Activated T-helper 9 cell treated with anti-CD3 and anti-CD28 coated beads, Interleukin-2, amount 50 U/mL, for 16 hours (primary cell): ENCODE data around the gene DOCK3.
"Not testable (repeated sequence)": the region's sequence is repeated elsewhere in the genome, so short reads cannot be mapped to it uniquely, and the experiment has no call there.

Experiments used
- DNase-seq: peaks from one replicate; pipeline ENCODE4 v3.0.0-alpha.2; 2020; ENCODE audit warnings: low read depth

The DOCK3 gene

DNA sequence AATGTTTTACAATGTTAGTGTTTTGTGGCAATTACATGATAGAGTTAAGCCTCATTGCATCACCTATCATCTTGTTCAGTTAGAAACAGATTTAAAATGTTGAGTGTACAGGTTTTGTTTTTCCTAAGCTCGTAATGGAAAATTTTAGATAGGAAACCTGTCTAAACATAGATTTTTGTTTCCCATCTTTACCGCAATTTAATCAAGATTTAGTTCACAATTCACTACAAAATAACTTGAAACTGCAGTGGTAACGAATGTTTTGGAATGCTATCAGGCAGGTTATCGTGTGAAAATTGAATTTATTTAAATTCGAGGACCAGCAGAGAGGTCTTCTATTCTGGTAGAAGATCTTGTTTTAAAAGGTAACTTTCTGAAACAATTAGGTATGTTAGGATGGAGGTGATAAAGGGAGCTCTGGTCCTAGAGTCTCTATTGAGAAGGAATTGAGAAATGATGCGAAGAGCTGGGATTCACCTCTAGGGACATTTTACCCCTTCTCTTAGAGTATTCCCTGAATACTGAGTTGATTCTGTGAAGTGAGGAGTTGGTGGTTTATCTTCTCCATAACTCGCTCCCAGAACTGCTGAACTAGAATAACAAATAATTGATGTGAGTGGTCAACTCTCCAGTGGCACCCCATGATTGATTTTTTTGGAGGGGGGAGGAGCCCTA, 1.4 kb downstream of the DOCK3 start:
- no peak for DNase-seq

DNA sequence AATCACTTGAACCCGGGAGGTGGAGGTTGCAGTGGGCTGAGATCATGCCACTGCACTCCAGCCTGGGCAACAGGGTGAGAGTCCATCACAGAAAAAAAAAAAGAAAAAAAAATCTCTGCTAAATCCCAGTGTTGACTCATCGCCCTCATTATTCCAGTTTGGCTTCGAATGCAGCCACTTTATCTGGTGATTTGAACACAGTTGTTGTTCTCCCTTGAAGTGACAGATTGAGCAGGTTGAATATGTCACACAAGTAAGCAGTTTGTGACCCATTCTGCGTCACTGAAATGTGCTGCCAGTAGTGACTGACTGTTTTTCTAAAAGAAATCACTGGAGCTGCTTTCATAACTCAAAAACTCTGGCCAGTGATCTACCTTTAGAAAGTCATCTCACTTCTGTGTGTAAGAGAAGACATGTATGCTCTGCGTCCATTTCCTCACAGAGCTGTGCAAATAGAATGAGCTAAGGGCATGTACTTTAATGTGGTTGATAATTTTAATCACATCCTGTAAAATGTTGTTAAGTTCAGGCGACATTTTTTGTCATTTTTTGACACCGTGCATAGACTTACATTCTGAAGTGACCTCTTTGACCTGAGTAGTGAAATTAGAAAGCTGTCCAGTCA, 12.5 kb downstream of the DOCK3 start:
- DNase-seq = no peak

DNA sequence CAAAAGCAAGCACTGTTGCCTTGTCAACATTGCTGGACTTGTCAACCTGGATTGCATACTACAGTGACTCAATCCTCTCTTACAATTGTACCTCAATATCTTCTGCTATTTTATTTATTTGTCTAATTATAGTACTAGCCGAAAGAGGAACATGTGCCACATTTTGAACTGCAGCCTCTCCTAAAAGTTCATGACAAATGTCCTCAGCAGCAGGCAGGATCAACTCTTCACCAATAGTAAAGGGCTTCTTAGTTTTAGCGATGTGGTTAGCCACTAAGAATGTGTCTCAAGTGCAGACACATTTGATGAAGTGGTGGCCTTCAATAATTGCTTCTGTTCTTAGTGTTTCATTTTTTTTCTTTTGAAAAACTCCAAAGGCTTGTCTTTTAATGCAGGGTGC, 13.2 kb downstream of the DOCK3 start:
- DNase-seq = no peak

DNA sequence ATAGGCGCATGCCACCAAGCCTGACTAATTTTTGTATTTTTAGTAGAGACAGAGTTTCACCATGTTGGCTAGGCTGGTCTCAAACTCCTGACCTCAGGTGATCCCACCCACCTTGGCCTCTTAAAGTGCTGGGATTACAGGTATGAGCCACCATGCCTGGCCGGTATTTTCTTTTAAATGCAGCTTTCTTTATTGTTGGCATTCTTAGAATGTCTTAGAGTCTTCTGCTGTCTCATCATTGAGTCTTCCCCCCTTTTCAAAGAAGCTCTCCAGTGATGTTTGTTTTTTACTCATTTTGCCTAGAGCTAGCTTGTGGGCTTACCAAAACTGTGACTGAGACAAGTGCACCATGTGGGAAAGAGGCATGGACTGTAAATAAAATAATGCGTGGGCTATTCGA, 13.9 kb downstream of the DOCK3 start:
- not testable (repeated sequence) for DNase-seq

DNA sequence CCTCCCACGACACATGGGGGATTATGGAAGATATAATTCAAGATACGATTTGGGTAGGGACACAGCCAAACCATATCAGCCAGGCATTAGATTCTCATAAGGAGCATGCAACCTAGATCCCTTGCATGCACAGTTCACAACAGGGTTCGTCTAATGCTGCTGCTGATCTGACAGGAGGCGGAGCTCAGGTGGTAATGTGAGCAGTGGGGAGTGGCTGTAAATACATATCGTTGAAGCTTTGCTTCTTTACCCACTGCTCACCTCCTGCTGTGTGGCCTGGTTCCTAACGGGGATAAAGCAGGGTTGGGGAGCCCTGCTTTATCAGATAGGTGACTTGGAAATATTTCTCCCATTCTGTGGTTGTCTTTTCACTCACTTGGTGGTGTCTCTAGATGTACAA, 14.8 kb downstream of the DOCK3 start:
- DNase-seq = no peak

DNA sequence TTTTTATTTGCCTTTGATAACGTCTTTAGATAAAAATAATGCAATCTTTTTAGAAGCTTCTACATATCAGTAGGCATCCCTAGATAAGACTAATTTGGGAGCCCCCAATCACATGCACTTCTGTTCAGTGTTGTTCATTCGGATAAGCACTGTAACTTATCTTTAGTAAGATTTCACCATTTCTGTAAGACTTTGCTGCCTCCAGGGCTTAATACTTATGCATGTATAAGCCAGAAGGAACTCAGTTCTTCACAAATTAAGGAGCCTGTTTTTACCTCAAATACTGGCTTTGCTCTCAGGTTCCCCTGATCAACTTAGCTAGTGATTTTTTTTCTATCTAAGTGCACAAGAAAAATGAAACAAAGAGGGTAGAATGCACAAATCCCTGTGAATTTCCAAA, 20.3 kb downstream of the DOCK3 start:
- DNase-seq = no peak

DNA sequence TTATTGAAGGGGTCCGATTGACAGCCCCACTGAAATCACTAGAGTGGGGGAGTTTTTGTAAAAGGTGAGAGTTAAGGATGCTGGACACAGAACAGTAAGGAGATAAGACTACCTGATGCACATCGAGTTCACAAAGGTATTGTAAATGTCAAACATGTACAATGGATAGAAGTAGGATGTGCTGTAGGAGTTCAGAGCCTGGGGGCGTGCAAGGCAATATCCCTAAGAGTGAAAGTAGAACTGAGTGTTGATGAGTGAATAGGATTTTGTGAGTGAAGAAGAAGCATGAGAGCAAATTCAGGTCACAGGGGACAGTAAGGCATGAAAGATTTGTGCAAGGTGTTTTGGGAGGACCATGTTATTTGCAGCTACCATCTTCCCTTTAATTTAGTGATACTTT, 21.5 kb downstream of the DOCK3 start:
- DNase-seq = no peak

DNA sequence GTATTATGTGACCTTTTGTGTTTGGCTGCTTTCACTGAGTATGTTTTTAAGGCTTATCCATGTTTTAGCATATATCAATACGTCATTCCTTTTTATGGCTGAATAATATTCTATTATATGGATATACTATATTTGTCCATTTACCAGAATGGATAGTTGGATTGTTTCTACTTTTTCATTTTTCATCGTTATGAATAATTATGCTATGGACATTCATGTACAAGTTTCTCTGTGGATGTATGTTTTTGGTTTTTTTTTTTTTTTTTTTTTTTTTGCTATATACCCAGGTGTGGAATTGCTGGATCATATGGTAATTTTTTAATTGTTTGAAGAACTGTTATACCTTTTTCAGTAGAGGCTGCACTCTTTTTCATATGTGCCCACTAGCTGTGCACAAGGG, 23.5 kb downstream of the DOCK3 start:
- DNase-seq = no peak

DNA sequence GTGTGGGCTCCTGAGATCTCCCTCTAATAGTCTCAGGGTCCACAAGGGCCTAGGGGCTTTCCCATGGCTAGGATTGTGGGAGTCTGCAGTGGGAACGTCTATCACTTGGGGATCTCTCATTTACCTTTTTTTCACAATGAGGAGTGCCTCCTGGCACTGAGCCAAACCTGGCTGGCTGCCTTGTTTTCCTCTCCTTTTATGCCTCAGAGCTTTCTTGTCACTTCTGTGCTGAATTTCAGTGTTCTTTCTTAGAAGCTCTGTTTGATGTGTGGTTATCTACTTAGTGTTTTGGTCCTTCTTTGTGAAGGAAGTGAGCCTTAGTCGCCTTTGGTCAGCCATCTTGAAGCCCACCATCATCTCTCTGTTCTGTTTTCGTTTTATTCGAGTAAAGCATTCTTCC, 33.9 kb downstream of the DOCK3 start:
- DNase-seq = no peak

DNA sequence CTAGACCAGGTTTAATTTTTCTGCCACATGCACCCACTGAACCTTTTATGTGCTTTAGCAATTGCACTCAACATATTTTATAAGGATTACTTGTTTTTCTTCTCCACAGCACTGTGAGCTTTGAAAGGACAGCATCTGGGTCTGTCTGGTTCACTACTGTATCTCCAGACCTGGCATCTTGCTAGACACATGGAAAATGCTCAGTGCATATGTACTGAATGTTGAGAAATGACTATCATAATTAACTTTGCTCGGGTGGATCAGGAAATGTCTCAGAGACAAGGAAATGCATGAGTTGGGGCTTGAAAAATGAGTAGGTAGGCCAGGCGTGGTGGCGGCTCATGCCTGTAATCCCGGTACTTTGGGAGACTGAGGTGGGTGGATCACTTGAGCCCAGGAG, 40.2 kb downstream of the DOCK3 start:
- no peak for DNase-seq

DNA sequence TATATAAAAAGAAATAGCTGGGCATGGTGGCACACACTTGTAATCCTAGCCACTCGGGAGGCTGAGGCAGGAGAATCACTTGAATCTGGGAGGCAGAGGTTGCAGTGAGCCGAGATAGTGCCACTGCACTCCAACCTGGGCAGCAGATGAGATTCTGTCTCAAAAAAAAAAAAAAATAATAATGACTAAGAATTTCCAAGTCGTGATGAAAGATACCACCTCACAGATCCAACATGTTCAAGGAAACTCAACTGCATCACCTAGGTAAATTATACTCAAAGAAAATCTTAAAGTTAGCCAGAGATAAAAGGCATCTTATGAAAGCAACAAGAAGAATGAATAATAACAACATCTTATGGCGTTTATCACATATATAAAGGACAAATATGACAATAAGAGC, 50.1 kb downstream of the DOCK3 start:
- DNase-seq = no peak

DNA sequence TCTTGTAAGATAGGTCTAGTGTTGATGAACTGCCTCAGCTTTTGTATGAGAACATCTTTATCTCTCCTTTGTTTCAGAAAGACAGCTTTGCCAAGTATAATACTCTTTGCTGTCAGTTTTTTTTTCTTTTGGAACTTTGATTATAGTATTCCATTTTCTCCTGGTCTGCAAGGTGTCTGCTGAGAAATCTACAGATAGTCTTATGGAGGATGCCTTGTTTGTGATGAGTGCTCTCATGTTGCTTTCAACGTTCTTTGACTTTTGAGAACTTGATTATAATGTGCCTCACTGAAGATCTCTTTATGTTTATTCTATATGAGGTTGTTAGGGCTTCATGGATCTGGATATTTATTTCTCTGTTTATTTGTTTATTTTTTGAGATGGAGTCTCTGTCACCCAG, 60.3 kb downstream of the DOCK3 start:
- no peak for DNase-seq

DNA sequence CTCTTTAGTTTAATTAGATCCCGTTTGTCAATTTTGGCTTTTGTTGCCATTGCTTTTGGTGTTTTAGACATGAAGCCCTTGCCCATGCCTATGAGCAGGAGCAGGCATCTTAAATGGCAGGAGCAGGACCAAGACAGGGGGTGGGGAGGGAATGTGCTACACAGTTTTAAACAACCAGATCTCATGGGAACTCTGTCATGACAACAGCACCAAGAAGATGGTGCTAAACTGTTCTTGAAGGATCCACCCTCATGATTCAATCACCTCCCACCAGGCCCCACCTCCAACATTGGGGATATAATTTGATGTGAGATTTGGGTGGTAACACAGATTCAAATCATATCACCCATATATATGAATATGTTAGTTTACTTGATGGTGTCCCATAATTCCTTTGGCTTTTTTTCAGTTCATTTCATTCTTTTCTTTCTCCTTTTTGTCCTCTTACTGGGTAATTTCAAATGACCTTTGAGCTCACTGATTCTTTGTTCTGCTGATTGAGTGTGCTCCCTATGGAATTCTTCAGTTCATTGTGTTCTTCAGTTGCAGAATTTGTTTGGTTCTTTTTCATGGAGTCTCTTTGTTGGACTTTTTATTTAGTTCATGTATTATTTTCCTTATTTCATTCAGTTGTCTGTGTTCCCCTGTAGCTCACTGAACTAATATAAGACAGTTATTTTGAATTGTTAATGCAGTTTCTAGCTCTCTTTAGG, 62.6 kb downstream of the DOCK3 start:
- DNase-seq = no peak

DNA sequence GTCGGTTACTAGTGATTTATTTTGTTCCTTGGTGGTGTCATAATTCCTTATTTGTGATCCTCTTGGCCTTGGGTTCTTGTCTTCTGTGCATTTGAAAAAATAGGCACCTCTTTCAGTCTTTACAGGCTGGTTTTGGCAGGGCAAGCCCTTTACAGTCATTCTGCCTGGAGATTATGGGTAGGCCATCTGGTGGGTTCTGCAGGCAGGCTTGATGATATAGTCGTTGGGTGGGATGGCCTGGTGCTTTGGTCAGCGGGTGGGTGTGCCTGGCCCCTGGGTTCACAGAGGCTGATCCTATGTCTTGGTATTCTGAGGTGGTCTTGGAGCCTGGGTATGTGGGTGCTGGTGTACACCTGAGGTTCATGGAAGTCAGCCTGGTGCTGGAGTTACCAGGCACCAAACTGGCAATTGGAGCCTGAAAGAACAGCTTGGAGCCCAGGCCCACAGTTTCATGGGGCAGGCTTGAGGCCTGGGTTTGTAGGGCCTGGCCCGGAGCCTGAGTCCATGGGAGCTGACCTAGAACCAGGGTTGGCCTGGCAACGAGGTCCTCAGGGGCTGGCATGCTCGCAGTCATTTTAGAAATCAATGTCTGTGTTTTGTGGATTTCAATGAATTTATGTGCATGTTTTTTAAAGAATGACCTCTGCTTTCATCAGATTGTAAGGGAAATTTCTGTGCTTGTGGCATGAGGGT, 63.3 kb downstream of the DOCK3 start:
- DNase-seq = no peak

DNA sequence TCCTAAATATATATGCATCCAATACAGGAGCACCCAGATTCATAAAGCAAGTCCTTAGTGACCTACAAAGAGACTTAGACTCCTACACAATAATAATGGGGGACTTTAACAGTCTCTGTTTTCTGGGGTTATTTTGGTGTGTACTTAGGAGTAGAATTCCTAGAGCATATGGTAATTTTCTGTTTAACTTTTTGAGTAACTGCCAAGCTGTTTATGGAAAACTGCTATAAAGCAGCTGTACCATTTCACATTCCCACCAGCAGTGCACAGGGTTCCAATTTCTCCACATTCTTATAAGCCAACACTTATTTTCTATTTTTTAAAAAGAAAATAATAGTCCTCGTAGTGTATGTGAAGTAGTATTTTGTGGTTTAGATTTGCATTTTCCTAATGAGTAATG, 68.9 kb downstream of the DOCK3 start:
- DNase-seq = no peak

DNA sequence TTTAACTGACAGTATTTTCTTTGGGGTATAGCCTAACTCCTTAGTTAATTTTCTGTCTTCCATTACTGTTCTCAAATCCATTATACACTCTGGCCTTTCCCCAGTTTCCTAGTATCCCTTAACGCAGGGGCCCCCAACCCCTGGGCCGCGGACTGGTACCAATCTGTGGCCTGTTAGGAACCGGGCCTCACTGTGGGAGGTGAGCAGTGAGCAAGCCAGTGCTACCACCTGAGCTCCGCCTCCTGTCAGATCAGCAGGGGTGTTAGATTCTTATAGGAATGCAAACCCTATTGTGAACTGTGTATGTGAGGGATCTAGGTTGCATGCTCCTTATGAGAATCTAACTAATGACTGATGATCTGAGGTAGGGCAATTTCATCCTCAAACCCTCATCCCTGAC, 75.1 kb downstream of the DOCK3 start:
- no peak for DNase-seq

DNA sequence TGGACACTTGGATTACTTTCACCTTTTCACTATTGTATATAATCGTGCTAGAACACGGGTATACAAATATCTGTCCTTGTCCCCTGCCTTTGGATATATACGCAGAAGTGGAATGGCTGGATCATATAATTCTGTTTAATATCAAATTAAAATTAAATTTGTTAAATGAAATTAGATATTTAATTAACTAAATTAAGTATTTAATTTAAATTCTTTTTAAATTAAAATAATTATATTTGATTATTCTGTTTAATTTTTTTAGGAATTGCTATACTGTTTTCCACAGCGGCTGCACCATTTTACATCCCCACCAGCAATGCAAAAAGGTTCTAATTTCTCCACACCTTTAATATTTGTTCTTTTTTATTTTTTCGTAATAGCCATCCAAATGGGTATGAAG, 84.3 kb downstream of the DOCK3 start:
- no peak for DNase-seq

DNA sequence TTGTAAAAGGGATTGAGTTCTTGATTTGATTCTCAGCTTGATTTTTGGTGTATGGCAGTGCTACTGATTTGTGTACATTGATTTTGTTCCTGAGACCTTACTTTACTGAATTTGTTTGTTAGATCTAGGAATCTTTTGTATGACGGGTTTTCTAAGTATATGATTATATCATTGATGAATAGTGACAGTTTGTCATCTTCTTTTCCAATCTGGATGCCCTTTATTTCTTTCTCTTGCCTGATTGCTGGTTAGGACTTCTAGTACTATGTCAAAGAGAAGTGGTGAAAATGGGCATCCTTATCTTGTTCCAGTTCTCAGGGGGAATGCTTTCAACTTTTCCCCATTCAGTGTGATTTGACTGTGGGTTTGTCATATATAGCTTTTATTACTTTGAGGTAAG, 103.0 kb downstream of the DOCK3 start:
- DNase-seq = no peak

DNA sequence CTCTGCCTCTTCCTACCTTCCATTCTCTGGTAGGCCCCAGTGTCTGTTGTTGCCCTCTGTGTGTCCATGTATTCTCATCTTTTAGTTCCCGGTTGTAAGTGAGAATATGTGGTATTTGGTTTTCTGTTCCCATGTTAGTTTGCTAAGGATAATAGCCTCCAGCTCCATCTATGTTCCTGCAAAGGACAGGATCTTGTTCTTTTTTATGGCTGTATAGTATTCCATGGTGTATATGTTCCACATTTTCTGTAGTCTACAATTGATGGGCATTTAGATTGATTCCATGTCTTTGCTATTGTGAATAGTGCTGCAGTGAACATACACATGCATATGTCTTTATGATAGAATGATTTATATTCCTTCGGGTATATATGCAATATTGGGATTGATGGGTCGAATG, 107.0 kb downstream of the DOCK3 start:
- DNase-seq = not testable (repeated sequence)

DNA sequence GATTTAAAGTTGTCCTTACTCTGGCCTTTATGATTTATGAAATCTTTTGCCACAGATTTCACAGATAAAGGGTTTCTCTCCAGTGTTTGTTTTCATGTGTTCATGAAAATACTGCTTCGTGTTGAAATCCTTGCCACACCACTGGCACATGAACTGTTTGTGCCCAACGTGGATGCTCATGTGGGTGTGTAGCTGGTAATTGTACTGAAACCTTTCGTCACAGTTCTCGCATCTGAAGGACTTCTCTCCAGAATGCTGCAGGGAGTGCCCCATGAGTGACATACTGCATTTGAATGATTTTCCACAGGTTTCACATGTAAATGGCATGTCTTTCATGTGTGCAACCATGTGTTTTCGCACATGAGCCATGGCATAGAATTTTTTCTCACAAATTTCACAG, 111.9 kb downstream of the DOCK3 start:
- no peak for DNase-seq

DNA sequence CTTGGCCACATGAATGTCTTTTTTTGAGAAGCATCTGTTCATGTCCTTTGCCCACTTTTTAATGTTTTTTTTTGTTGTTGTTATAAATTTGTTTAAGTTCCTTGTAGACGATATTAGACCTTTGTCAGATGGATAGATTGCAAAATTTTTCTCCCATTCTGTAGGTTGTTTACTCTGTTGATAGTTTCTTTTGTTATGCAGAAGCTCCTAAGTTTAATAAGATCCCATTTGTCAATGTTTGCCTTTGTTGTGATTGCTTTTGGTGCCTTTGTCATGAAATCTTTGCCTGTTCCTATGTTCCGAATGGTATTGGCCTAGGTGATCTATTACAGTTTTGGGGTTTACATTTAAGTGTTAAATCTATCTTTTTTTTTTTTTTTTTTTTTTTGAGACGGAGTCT, 116.2 kb downstream of the DOCK3 start:
- DNase-seq = not testable (repeated sequence)

DNA sequence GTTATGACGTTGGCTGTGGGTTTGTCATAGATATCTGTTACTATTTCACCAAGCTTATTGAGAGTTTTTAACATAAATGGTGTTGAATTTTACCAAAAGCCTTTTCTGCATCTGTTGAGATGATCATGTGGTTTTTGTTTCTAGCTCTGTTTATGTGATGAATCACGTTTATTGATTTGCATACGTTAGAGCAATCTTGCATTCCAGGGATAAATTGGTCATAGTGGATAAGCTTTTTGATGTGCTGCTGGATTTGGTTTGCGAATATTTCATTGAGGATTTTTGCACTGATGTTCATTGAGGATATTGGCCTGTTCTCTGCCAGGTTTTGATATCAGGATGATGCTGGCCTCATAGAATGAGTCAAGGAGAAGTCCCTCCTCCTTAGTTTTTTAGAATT, 117.8 kb downstream of the DOCK3 start:
- DNase-seq = no peak

DNA sequence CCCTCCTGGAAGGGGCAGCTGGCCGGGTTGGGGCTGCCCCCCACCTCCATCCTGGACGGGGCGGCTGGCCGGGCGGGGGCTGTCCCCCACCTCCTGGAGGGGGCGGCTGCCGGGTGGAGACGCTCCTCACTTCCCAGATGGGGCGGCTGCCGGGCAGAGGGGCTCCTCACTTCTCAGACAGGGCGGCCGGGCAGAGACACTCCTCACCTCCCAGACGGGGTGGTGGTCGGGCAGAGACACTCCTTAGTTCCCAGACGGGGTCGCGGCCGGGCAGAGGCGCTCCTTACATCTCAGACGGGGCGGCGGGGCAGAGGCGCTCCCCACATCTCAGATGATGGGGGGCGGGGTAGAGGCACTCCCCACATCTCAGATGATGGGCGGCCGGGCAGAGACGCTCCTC, 129.1 kb downstream of the DOCK3 start:
- not testable (repeated sequence) for DNase-seq
